Measurements from ENCODE around the gene COL20A1.
"Not testable (repeated sequence)": the region's sequence is repeated elsewhere in the genome, so short reads cannot be mapped to it uniquely, and the experiment has no call there.

The COL20A1 gene

DNA sequence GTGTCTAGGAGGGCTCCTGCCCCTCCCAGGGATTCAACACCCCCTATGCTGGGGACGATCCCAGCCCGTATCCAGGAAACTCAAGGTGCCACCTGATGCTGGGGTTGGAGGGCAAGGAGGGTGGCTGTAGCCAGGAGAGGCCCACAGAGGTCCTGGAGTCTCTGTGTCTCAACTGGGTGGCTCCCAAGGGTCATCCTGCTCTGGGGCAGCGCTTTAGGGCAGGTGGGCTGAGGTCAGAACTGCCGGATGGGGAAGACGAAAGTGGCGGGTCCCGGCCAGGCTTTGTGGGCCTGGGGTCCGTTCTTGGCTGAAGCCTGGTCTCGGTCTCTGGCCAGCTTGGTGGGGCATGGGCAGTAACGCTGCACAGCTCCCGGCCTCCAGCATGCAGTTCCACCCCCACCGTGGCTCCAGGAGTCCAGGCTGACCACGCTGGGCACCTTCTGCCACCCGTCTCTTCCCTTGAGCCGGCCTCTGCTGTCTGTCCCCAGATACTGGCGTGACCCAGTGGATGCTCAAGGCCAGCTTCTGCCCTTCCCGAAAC lies 2.8 kb upstream of the COL20A1 start:
- DNase-seq (ENCODE audit: low read depth in 1 of 2, low spot score in 1 of 2): no peak

DNA sequence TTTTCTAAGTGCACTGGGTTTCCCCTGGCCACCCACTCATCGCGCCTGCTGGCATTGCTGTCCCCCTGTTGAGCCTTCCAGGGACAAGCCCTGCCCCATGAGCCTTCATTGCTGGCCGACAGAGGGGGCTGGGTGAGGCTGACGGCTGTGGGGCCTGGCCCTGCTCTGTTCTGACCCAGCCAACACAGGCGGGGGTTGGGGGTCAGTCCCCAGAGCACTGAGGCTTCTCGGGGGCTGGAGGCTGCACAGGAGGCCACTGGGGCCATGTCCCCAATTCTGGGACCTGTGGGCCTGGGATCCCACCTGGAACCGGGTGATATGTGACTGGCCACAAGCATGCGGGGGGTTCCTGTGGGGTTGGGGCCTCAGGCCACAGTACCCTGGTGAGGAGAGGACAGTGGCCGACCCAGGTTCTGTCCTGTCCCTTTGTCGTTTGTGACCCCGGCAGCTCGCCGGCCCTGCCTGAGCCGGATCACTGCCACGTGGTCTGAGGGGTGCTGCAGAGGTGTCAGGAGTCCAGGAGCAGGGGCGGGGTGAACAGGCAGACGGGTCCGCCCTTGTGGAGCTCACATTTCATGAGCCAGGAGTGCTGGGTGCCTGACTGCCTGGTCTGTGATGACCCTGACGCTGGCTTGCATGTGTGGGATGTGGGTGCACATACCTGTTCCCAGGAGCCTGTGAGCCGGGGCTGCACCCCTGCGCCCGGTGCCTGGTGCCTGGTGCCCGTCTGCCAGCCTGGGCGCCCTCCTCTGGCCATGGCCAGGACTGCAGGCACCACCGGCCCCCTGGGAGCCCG lies 2.1 kb upstream of the COL20A1 start:
- peak; percentile 37 for DNase-seq (ENCODE audit: low read depth in 1 of 2, low spot score in 1 of 2)

DNA sequence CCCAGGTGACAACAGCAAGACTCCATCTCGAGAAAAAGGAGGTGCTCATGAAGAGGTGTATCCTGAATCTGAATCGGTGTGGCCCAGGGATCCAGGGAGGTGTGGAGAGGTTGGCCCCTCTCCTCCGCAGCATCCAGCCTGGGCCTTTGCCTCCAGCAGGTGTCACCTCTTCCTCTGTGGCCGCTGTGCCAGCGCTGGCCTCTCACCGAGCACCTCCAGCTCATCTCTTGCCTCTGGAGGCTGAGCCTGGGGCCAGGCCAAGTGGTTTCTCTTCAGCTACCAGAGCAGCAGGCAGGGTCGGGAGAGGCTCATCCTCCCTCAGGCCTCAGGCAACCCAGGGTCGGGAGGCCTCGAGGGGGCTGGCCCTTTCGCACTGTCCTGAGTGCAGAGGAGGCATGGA lies 1.2 kb upstream of the COL20A1 start:
- DNase-seq (ENCODE audit: low read depth in 1 of 2, low spot score in 1 of 2): no peak

GRCh38 chr20:63292292-63292701 lies 689 bp upstream of the COL20A1 start:
- DNase-seq (ENCODE audit: low read depth in 1 of 2, low spot score in 1 of 2): no peak

- no peak for DNase-seq (ENCODE audit: low read depth in 1 of 2, low spot score in 1 of 2)
Measured at GRCh38 chr20:63293456-63293855, 470 bp downstream of the COL20A1 start.

GRCh38 chr20:63293871-63294535 lies 1.0 kb downstream of the COL20A1 start:
- no peak for DNase-seq (ENCODE audit: low read depth in 1 of 2, low spot score in 1 of 2)

GRCh38 chr20:63294536-63294900 lies 1.5 kb downstream of the COL20A1 start:
- DNase-seq (ENCODE audit: low read depth in 1 of 2, low spot score in 1 of 2): no peak

DNA sequence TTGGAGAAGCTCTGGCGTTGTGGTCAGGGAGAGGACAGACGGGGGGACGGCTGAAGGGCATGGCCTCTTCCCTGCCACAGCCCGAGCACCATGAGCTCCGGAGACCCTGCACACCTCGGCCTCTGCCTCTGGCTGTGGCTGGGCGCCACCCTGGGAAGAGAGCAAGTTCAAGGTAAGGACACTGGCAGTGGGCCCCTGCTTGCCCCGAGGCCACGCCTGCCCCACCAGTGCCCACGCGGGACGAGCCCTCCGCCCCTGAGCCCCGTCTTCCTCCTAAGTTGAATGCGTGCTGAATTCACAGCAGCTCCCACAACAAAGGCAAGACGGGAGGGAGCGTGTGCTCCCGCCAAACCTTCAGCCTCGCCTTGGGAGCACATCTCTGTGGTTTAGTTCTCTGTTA lies 2.0 kb downstream of the COL20A1 start:
- no peak for DNase-seq (ENCODE audit: low read depth in 1 of 2, low spot score in 1 of 2)

DNA sequence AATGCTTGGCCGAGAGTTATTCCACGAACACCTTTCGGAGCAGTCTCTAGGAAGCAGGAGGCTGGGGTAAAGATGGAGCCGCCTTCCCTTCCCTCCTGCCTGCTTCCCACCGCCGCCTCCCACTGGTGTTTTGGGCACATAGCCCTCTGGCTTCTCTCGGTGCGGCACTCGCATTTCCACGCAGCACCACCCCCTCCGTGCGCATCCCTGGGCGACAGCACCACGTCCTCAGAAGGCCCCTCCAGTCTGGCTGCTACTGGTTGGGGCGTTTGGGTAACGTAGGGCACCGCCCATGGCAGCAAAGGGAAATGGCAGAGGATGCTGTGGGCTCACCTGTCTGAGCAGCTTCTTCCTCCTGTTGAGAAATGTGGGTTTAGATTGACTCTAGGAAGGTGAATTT lies 2.4 kb downstream of the COL20A1 start:
- no peak for DNase-seq (ENCODE audit: low read depth in 1 of 2, low spot score in 1 of 2)

GRCh38 chr20:63295846-63296245 lies 2.9 kb downstream of the COL20A1 start:
- DNase-seq (ENCODE audit: low read depth in 1 of 2, low spot score in 1 of 2): no peak

- no peak for DNase-seq (ENCODE audit: low read depth in 1 of 2, low spot score in 1 of 2)
Measured at GRCh38 chr20:63296531-63297299, 3.7 kb downstream of the COL20A1 start.

DNA sequence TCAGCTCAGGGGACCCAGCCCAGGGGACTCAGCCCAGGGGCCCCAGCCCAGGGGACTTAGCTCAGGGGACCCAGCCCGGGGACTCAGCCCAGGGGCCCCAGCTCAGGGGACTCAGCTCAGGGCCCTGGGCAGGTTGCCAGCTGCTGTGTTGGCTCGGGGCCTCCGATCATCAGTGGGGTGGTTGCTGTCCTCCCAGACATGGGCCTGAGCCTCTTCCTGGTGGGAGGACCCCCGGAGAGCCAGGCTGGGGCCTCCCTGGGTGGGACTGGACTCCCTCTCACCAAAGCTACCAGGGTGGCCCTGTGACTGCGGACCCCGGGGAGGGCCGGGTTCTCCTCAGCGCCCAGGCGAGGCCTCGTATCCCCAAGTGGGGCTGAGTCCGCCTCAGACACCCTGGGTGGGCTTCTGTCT lies 4.4 kb downstream of the COL20A1 start:
- no peak for DNase-seq (ENCODE audit: low read depth in 1 of 2, low spot score in 1 of 2)

DNA sequence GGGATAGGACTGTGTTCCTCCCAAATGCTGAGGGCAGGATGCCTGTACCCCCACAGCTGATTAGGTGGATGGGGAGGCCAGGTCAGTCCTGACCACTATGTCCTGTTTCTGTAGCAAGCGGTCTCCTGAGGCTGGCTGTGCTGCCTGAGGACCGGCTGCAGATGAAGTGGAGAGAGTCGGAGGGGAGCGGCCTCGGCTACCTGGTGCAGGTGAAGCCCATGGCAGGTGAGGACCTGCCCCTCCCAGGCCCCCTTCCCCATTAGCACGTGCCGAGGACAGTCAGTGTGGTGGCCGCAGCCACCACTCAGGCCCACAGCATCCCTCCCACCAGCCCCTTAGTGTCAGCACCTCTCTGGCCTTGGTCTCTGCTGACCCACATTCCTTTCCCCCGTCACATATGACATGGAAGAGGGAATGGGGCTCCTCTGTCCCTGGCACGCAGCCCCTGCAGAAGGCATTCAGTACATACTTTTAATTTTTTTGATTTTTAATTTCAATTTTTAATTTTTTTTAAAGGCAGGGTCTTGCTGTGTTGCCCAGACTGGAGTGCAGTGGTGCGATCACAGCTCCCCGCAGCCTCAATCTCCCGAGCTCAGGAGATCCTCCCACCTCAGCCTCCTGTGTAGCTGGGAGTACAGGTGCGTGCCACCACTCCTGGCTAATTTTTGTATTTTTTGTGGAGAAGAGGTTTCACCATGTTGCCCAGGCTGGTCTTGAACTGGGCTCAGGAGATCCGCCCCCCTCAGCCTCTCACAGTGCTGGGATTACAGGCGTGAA lies 5.0 kb downstream of the COL20A1 start:
- DNase-seq (ENCODE audit: low read depth in 1 of 2, low spot score in 1 of 2): no peak

DNA sequence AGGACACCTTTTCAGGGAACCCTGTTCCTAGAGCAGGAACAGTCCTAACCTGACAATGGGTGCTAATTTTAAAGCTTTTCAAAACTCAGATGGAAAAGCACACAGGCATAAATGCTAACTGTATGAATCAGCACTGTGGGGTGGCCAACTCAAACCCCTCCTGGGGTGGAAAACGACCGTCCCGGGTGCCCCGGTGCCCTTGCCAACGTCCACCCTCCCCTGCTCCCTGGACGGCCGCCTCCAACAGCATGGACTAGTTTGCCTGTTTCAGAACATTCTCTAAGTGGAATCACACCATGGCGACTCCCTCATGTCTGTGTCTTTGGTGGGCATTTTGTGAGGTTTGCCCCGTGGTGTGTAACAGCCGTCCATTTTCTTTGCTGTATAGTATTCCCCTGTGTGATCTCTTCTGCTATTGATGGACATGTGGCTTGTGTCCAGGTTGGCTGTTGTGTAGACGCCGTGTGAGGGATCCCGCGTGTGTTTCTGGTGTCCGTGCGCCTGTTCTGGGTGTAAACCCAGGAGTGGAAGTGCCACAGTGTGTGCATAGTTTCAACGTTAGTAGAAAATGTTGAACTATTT lies 5.8 kb downstream of the COL20A1 start:
- no peak for DNase-seq (ENCODE audit: low read depth in 1 of 2, low spot score in 1 of 2)

DNA sequence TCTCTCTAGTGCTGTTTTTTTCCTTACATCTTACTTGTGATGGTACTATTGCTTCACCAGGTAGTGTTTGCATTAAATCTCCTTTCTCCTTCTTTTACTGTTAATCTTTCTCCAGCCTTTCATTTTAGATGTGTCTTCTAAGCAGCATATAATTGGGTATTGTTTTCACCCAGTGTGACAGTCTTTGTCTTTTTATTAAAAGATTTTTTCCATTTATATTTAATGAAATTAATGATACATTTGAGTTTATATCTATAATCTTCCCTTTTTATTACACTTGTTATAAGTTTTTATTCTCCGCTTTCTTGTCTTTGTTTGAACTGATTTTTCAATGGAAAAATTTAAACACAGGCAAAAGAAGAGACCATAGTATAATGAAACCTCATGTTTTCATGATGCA lies 8.7 kb downstream of the COL20A1 start:
- DNase-seq (ENCODE audit: low read depth in 1 of 2, low spot score in 1 of 2): no peak

GRCh38 chr20:63303095-63303666 lies 10.2 kb downstream of the COL20A1 start:
- no peak for DNase-seq (ENCODE audit: low read depth in 1 of 2, low spot score in 1 of 2)

DNA sequence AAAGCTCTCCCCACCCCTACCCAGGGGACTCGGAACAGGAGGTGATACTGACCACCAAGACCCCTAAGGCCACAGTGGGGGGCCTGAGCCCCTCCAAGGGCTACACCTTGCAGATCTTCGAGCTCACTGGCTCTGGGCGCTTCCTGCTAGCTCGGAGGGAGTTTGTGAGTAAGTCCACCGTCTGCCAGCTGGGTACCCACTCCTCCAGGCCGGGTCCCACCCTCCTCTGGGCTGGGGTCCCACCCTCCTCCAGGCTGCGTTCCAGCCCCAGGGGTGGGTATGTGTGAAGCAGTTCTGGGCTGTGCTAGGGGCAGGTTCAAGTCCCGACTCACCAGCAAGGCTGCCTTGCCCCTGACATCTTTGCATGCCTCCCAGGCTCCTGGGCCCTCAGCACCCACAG lies 12.4 kb downstream of the COL20A1 start:
- no peak for DNase-seq (ENCODE audit: low read depth in 1 of 2, low spot score in 1 of 2)

GRCh38 chr20:63305933-63306672 lies 13.1 kb downstream of the COL20A1 start:
- not testable (repeated sequence) for DNase-seq (ENCODE audit: low read depth in 1 of 2, low spot score in 1 of 2)

- no peak for DNase-seq (ENCODE audit: low read depth in 1 of 2, low spot score in 1 of 2)
Measured at GRCh38 chr20:63306673-63307537, 13.9 kb downstream of the COL20A1 start.
